OCI-LY7 (cell line): ENCODE results near the gene FAM241B. TPM values are rescaled to one million over a fixed set of nuclear protein-coding genes. Genes with fewer than 3 reads are reported as not detected.

Experiments
- BruUV-seq: library from RNA; stranded (reverse); fragments of 400-500 nt; replicated peaks from 2 replicates; lab custom pipeline; 2021; lab: Mats Ljungman, UMichigan
- CTCF ChIA-PET: fragments of 300-600 bp; sonication (Branson Sonifier 250); formaldehyde crosslinking; loops from one replicate; lab custom pipeline; 2022; ENCODE audit warnings: antibody characterized with exemption; ENCODE audit not compliant: unreplicated experiment; lab: Charles Lee
- POLR2A ChIA-PET: fragments of 300-600 bp; sonication (Branson Sonifier 250); formaldehyde crosslinking; loops from one replicate; lab custom pipeline; 2022; ENCODE audit warnings: antibody characterized with exemption; lab: Charles Lee
- DNase-seq: peaks from one replicate; pipeline ENCODE4 v3.0.0-alpha.2; 2015; ENCODE audit warnings: low spot score
- H2AFZ ChIP-seq: fragments of 200-600 bp; sonication (generic), shearing (Covaris generic); 2 replicates; pipeline ENCODE4 v1.6.1; 2014; ENCODE audit warnings: mild to moderate bottlenecking, antibody characterized with exemption, low read length, moderate library complexity
- H3K27ac ChIP-seq: fragments of 200-600 bp; sonication (generic); 2 replicates; pipeline ENCODE4 v1.5.1; 2014; ENCODE audit warnings: mixed run types, low read depth, mild to moderate bottlenecking, moderate library complexity, low read length, inconsistent platforms; ENCODE audit not compliant: poor library complexity, severe bottlenecking
- H3K36me3 ChIP-seq: fragments of 200-600 bp; sonication (generic); 2 replicates; pipeline ENCODE4 v1.6.1; 2014; ENCODE audit warnings: mild to moderate bottlenecking, antibody characterized with exemption, low read length, moderate library complexity, mixed read lengths; ENCODE audit not compliant: insufficient read depth
- H3K4me1 ChIP-seq: fragments of 200-600 bp; sonication (generic); 2 replicates; pipeline ENCODE4 v1.5.1; 2014; ENCODE audit warnings: mild to moderate bottlenecking, low read length; ENCODE audit not compliant: insufficient read depth, poor library complexity, severe bottlenecking
- H3K4me2 ChIP-seq: fragments of 200-600 bp; sonication (generic); 2 replicates; pipeline ENCODE4 v1.6.1; 2014; ENCODE audit warnings: mild to moderate bottlenecking, low read length
- H3K4me3 ChIP-seq: fragments of 200-600 bp; sonication (generic); 2 replicates; pipeline ENCODE4 v1.5.1; 2014; ENCODE audit warnings: mild to moderate bottlenecking, low read depth, low read length; ENCODE audit not compliant: poor library complexity, severe bottlenecking
- H3K79me2 ChIP-seq: fragments of 200-600 bp; sonication (generic); 2 replicates; pipeline ENCODE4 v1.6.1; 2016; ENCODE audit warnings: low read depth, mild to moderate bottlenecking, low read length, moderate library complexity, mixed read lengths; ENCODE audit not compliant: insufficient read depth
- H3K9me2 ChIP-seq: fragments of 200-600 bp; sonication (generic); 2 replicates; pipeline ENCODE4 v1.6.1; 2016; ENCODE audit warnings: mild to moderate bottlenecking, low read length, mixed read lengths; ENCODE audit not compliant: insufficient read depth
- H3K9me3 ChIP-seq: fragments of 200-600 bp; sonication (generic); 2 replicates; pipeline ENCODE4 v1.6.1; 2014; ENCODE audit warnings: mild to moderate bottlenecking, mixed run types, low read length, mixed read lengths
- H4K20me1 ChIP-seq: fragments of 200-600 bp; sonication (generic); 2 replicates; pipeline ENCODE4 v1.6.1; 2014; ENCODE audit warnings: mild to moderate bottlenecking, antibody characterized with exemption, low read length, moderate library complexity, mixed read lengths; ENCODE audit not compliant: insufficient read depth
- EZH2phosphoT487 ChIP-seq: fragments of 200-600 bp; sonication (generic); IDR thresholded peaks from 2 replicates; pipeline ENCODE4 v1.6.1; 2018; ENCODE audit warnings: low read depth, borderline replicate concordance, mild to moderate bottlenecking, mixed run types, antibody characterized with exemption, low read length, moderate library complexity, mixed read lengths
- intact Hi-C: fragments of 100-400 bp; cut with micrococcal nuclease; formaldehyde crosslinking; loops from one replicate; pipeline ENCODE4 v1.10.0; 2022; ENCODE audit not compliant: unreplicated experiment
- total RNA-seq, 2 experiments: library from RNA; depleted of rRNA in 1 of 2; stranded (reverse); fragments of >200 nt in 1 of 2; shearing (Covaris generic) in 1 of 2; gene quantifications; 2 replicates each; pipeline ENCODE4 v1.2.3, GENCODE V29; 2014 to 2022
- TF ChIP-seq, protein P1 (sequence below): fragments of 200-600 bp; sonication (generic); conservative IDR thresholded peaks from 2 replicates; pipeline ENCODE4 v1.5.1; 2014; ENCODE audit warnings: mild to moderate bottlenecking, antibody characterized with exemption, low read length, moderate library complexity, mixed read lengths

Gene FAM241B
- total RNA-seq, 2 experiments from 2014 or later: not detected

DNA sequence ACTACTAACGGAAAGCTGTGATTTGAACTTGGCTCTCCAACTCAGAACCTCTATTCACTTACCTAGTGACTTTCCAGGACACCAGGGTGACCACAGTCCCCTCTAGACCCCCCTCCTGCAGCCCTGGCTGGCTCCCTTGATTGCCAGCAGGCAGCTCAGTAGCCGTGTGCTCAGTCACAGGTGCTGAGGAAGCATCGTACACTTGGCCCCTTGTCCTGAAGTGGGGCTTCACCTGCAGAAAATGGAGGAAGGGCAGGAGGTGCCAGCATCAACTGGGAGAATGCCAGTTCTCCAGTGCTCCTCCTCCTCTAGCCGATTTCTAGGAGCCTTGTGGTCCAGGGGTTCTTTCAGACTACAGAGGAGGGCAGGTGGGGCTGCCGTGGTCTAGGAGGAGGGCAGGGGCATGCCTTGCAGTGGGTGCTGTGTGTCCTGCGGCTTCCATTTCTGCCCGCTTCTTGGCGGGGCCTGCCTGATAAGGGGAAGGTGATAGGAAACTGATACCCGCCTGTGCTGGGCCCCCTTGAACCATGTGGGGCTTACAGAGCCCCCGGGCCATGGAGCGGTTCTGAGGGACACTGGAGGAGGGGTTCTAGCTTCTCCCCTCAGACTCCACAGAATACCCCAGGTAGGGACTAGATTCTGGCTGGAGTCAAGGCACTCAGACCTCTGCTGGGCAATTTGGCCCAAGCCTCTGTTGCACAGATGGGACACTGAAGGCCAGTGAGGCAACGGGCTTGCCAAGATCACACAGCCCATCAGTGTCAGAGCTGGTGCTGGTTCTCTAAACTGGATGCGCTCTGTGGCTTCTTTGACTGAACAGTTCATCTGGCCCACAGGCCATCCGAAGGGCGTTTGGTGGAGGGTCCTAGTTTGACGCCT, 14.0 kb downstream of the FAM241B start:
- POLR2A ChIA-PET: no interaction called here
- intact Hi-C loops: loop anchor here (1.0 to 10.0 kb wide), 4 partner anchors 73 to 311 kb away; partner anchors contain the start of gene COL13A1
- CTCF ChIA-PET: no interaction called here

DNA sequence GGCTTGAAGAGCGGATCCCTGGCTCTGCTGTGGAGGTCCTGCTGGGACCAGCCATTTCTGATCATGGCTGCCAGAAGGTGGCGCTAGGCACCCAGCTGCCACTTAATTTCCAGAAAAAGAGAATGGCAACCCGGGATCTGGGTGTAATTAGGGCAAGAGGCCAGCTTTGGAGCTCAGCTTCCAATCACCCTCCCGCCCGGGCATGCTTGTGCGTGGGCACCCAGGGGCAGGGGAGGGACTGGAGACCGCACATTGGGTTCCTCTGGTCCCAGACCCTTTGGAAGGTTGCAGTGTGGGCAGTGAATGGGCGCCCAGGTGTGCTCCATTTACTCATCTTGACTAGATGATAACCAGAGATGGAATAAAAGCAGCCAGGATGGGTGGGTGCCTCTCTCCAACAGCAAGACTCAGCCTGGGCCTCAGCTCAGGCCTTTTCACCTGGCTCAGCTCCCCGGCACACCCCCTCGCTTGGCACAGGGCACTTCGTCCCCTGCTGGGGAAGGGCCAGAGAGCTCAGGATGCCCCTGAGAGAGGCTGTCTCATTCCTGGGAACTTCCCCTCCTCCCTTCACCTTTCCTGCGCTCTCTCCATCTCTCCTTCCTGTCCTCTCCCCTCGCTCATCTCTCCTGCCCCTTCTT, 14.7 kb downstream of the FAM241B start:
- TF ChIP-seq, protein P1, sequence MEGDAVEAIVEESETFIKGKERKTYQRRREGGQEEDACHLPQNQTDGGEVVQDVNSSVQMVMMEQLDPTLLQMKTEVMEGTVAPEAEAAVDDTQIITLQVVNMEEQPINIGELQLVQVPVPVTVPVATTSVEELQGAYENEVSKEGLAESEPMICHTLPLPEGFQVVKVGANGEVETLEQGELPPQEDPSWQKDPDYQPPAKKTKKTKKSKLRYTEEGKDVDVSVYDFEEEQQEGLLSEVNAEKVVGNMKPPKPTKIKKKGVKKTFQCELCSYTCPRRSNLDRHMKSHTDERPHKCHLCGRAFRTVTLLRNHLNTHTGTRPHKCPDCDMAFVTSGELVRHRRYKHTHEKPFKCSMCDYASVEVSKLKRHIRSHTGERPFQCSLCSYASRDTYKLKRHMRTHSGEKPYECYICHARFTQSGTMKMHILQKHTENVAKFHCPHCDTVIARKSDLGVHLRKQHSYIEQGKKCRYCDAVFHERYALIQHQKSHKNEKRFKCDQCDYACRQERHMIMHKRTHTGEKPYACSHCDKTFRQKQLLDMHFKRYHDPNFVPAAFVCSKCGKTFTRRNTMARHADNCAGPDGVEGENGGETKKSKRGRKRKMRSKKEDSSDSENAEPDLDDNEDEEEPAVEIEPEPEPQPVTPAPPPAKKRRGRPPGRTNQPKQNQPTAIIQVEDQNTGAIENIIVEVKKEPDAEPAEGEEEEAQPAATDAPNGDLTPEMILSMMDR: peak; percentile 87
- no peak for TF ChIP-seq EZH2phosphoT487
- BruUV-seq: no TSS peak

More for the DNA sequence above, 14.0 kb downstream of the FAM241B start:
- no peaks in the 10 kb centered on the region for H3K9me3 ChIP-seq
- no peaks in the 10 kb centered on the region for H3K79me2 ChIP-seq
- no peak overlapping the region for H3K4me2 ChIP-seq
- no peak overlapping the region for H2AFZ ChIP-seq
- no peak overlapping the region for H3K4me3 ChIP-seq
- DNase-seq: no peak
- no peak for TF ChIP-seq EZH2phosphoT487
- TF ChIP-seq, protein P1: no peak
- H3K4me1 ChIP-seq: no peaks in the 10 kb centered on the region
- no peak overlapping the region for H3K27ac ChIP-seq
- H3K9me2 ChIP-seq: no peaks in the 10 kb centered on the region
- no peaks in the 10 kb centered on the region for H3K36me3 ChIP-seq
- BruUV-seq: no TSS peak
- no peaks in the 10 kb centered on the region for H4K20me1 ChIP-seq

More for the DNA sequence above, 14.7 kb downstream of the FAM241B start:
- Histone ChIP-seq H3K79me2 (no peaks in the 10 kb centered on the region), H4K20me1 (no peaks in the 10 kb centered on the region), H3K9me3 (no peaks in the 10 kb centered on the region), H3K27ac (no peak overlapping the region), H2AFZ (no peak overlapping the region), H3K4me3 (no peak overlapping the region), H3K9me2 (no peaks in the 10 kb centered on the region), H3K4me2 (no peak overlapping the region), H3K4me1 (no peaks in the 10 kb centered on the region), H3K36me3 (no peaks in the 10 kb centered on the region)
- POLR2A ChIA-PET: no interaction called here
- intact Hi-C loops: loop anchor here (1.0 to 10.0 kb wide), 4 partner anchors 73 to 310 kb away; partner anchors contain the start of gene COL13A1
- CTCF ChIA-PET: no interaction called here
- DNase-seq: peak; percentile 39
